CD4-positive, alpha-beta T cell treated with Interleukin-4 for 4 hours (primary cell): ENCODE measurements around the gene EMD.
"Not testable (repeated sequence)": the region's sequence is repeated elsewhere in the genome, so short reads cannot be mapped to it uniquely, and the experiment has no call there.

Experiments used
- DNase-seq: peaks from one replicate; pipeline ENCODE4 v3.0.0-alpha.2; 2020

EMD gene

DNA sequence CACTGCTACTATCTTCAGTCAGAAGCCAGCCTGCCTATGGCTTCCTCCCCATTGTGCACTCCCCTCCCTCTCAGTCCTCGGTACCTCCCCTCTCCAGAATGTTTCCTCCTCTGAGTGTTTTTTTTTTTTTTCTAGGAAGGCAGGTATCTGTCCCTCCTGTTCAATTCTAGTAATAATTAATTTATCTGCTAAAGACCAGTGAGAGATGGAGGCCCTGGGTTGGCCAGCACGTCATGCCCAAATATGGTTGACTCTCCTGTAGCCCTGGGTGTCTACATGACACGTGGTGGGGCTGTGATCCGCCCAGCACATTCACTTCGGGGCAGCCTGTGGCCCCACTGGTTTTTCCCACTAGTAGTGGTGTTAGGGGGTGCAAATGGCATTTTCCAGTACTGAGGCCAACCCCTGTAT, 6.5 kb upstream of the EMD start:
- DNase-seq: peak; percentile 44

DNA sequence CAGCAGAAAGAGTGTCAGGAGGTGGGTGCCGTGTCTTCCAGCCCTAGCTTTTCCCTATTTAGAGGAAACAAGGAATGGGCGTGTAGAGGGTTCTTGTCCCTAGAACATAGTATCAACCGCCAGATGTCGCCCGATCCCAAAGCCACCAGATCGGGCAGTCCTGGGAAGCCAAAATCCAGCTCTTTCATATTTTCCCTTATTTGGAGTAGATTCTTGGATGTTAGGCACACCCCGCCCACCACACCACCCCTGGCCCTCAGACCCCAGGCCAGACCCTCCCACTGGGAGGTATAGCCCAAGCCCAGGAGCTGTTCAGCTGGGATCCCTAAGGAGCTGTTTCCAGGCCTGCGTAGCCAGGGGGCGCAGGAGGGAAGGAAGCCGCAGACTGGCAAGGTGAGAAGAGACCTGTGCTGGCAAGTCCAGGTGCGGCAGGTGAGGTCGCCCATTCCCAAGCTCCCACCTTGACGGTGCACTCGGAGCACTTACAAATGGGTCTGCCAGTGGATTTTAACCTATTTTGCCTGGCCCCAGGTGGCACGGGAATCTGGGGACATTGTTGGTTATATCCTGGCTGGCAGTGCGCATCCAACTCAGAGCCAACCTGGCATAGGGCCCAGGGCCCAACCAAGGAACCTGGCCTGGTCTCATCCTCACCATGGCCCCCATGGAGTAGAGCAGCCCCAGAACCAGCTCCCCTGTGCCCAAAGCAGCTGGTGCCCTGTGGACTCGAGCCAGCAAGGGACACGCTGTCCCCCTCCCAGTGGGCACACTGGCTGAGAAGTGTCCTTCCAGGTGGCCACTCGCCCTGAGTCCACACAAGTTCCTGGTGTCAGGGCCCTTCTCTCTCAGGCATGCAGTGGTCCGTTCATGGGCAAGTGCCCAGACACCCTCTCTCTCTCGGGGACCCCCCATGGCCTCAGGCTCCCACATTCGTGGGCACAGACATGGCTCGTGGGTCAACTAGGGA, 5.5 kb upstream of the EMD start:
- DNase-seq: no peak

DNA sequence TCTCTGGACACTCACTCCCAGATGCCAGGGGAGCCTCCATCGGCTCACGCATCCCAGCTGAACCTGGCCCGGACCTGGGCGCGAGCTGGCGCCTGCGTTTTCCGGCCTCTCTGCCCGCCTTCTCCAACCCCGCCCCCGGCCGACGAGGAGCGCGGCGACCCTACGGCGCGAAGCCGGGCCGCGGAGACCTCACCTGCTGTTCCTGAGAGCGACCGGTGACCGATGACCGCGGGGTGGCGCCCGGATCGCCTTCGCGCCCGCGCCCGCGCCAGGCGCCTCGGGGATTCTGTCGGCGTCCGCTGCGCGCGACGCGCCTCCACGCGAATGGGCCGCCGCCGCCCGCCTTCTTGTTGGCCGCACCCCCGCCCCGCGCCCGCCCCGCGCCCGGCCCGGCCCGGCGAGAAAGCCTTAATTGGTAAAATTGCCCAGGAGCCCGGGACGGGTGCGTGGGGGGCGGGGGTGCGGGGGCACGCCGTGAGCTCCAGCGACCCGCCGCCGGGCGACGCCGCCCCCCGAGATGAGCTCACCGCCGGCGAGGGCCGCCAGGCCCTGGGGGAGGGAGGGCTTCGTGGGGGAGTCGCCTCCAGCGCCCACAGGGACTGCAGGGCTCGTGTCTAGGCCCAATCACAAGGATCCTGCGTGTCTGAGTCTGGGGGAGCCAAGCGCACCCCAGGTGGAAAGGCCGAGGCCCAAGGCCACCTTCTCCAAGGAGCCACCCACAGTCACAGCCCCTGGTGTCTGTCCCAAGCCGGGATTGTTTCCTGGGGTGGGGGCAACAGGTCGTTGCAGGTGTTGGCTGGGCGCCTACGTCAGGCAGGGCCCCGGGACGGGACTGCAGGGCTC, 4.6 kb upstream of the EMD start, which contains the start of gene FLNA:
TSS of gene FLNA (minus strand) at position 322 of the 843 bp plus-strand sequence. CDS start 3,389 bp downstream, outside the sequence.
- peak; percentile 33 for DNase-seq

DNA sequence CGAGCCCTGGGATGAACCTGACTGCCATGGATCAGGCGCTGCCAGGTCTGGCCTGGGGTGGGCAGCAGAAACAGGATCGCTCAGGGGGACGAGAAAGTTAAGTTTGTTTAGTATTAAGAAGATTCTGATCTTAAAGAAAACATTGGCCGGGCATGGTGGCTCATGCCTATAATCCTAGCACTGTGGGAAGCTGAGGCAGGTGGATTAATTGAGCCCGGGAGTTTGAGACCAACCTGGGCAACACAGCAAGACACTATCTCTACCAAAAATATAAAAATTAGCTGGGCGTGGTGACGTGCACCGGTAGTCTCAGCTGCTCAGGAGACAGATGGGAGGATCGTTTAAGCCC, 4.0 kb upstream of the EMD start:
- no peak for DNase-seq

DNA sequence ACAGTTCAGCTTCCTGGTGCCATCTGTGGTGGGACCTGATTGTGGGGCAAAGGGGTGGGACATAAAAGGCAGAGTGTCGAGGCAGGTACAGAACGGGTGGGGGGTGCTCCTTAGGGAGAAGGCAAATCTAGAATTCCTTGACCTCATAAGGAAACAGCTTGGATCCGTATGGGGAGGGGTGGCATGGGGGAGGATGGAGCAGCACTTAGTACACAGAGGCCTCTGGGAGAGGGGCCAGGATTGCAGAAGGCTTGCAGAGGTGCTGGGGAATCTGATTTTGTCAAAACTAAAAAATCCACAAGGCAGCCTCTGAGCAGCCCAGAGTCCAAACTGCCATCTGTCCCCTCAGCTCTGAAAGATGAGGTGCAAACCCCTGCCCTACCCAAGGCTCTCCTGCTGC, 2.3 kb upstream of the EMD start:
- no peak for DNase-seq

DNA sequence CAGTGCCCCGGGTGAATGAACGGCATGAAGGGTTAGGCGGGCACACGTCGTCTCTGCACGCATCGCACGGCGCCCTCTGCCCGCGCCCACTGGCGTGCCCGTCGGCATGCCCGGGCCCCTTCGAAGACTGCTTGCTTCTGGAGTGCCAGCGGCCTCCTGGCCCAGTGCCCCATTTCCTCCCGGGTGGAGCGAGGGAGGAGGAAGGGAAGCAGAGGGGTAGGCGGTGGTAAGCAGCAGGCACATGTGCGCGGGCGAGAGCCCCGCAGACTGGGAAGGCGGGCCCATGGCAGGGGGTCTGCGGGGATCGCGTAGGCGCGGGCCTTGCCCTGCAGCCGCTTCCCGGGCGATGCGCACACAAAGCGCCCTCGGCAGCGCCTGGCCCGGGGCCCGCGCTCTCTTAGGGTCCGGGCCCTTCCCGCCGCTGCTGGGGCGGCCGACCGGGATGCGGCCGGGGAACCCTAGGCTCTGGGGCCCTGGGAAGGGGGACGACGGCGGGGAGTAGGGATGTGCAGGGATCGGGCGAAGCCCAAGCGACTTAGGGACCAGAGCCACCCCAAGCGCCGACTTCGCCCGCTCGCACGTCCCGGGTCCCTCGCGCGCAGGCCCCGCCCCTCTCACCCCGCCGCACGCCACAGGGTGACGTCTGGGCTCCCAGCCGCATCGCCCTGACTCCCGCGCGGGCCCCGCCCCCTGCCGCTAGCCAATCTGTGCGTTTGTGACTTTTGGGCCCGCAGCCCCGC, 866 bp upstream of the EMD start:
- DNase-seq: peak; percentile 25

DNA sequence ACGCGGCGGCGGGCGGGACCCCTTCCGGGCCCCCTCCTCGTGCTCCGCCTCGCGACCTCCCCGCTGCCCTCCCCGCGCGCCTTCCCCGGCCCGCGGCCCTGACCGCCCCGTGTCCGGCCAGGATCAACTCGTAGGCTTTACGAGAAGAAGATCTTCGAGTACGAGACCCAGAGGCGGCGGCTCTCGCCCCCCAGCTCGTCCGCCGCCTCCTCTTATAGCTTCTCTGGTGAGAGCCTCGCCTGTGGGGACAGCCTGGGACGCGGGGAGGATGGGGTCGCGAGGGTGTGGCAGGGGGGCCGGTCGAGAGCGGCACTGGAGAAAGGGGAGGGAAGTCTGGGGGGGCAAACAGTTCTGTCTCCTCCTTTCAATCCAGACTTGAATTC, 465 bp downstream of the EMD start:
- DNase-seq: no peak

DNA sequence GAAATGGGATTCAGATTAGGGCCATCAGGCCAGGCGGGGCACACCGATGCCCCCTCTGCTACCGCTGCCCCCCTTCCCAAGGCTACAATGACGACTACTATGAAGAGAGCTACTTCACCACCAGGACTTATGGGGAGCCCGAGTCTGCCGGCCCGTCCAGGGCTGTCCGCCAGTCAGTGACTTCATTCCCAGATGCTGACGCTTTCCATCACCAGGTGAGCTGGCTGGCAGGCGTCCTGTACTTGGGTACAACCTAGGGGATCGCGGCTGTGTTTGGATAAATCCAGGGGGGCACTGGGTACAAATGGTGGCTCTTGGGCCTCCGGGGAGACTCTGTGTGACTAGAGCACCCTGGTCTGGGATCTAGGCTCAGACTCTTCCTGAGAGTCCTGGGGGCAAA, 1.1 kb downstream of the EMD start:
- no peak for DNase-seq

DNA sequence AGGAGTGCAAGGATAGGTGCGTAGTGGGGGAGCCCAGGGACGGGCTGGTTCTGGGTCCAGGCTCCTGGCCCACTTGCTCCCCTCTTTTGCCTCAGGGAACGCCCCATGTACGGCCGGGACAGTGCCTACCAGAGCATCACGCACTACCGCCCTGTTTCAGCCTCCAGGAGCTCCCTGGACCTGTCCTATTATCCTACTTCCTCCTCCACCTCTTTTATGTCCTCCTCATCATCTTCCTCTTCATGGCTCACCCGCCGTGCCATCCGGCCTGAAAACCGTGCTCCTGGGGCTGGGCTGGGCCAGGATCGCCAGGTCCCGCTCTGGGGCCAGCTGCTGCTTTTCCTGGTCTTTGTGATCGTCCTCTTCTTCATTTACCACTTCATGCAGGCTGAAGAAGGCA, 1.7 kb downstream of the EMD start:
- DNase-seq: no peak

DNA sequence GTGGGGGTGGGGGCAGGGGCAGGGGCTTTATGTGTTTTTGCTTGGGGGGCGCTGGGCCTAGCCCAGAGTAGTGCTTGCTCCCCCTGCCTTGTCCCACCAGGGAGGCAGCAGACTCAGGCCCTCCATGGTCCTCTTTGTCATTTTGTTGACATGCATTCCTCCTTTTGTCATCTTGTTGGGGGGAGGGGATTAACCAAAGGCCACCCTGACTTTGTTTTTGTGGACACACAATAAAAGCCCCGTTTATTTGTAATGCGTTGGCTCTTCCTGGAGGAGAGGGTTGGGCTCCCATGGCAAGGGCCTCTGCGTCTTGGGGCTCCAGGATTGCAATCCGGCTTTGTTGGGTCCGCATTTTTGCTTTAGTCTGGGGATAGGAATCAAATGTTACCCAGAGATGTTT, 2.2 kb downstream of the EMD start:
- DNase-seq: no peak

DNA sequence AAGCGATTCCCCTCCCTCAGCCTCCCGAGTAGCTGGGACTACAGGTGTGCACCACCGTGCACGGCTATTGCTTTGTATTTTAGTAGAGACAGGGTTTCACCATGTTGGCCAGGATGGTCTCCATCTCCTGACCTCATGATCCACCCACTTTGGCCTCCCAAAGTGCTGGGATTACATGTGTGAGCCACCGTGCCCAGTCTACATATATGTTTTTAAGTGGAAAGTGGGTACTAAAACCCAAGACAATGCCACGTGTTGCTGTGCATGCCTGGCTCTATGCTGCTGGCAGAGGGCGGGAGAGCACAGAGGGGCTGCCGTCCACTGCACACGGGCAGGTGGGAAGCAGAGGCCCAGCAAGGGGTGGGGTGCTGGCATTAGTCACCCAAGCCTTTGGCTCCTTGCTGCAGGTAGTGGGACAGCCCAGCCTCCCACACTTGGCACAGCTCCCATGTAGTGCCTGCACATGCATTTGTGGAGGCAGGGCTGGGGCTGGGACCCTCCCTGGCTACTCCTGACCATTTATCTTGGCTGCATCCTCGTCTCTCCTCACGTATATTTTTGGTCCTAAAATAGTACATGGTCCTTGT, 3.5 kb downstream of the EMD start:
- DNase-seq: no peak

DNA sequence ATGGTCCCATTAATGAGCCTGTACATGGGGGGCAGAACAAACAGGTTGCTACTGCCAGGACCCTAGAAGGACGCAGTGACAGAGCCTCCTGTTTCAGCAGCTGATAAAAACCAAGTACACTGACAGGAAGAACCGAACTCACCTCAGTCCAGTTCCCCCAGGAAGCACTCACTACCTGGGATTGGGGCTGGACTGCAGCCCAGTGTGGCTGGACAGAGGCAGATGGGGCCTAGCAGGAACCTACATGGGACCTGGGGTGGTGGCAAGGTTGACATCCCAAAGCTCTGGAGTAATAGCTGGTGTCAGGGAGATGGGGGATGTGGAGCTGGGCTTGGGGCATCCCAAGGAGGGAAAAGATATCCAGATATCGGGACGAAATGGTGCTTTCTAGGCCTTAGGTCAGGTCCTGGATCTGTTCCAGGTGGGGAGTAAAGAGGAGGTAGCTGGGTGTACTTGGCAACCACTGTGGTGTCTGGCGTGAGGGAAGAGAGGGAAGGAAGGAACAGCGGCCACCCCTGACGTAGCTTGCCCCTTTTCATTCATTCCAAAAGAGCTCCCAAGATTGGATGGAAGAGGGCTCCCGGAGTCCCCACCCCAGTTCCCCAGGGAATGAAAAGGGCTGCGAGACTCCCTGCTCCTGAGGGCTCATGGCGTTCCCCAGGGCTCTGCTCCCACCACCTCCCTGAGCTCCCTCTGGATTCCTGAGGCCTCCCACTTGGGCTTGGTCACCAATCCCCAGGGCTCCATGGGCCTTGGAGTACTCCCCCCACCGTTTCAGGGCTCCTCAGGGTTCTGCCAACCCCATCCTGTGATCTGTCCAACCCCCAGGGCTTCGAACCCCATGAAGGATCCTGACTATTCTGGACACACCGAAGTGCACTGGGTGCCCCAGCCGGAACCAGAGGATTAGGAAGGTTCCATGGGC, 4.5 kb downstream of the EMD start:
- no peak for DNase-seq

DNA sequence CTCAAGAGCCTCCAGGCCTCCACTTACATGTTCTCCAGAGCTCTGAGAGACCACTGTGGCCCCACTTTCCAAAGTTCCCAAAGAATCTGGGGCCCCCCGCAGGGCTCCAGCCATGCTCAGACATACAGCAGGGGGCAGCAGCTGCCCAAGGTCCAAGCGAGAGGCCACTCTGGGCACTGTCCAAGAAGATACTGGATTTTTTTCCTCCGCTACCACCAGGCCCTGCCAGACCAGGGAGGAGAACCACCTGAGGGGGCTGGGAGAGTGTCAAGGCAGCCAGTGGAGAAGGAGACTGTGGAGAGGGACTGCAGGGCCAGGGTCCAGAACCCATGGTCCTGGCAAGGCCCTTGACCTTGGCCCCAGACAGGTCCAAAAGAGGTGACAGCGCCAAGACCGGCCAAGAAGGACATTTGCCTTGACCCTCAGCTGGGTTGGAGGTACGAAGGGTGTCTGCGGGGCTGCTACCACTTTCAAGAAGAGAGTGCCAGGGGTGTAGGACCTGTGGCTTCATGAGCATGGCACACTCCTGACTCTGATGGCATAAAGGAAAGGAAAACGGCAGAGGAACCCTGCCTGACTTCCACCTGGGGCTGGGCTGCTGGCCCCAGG, 5.3 kb downstream of the EMD start:
- no peak for DNase-seq

DNA sequence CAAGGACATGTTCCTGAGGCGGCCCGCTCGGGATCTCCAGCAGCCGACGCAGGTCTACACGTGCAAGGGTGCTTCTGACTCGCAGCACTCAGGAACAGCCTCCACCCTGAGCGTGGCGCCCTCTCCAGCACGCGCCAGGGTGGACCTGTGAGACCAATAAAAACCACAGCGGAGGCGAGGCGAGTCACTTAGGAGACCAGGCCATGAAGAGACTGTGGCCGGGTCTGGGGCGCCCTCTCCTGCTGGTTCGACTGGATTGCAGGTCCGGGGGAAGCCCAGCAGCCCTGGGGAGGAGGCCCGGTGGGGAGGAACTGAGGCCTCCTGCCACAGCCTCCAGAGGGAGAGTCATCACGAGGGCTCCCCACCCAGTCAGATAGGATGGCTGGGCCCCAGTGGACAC, 9.0 kb downstream of the EMD start:
- not testable (repeated sequence) for DNase-seq

DNA sequence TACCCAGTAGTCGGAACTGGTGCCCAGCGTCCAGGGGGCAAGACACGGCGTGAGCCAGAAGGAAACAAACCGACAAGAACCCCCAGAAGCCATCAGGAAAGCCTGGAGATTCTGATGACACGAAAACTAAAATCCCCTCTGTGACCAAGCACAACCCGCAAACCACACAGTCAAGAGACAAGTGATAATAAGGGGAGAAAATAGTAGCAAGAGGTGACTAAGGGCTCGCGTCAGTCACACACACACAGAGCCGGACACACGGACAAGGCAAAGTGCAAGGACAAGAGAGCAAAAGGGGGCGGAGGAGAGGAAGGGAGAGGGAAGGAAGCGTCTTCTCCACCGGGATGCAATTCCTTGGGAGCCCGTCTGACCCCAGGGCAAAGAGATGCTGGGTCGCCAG, 9.6 kb downstream of the EMD start:
- not testable (repeated sequence) for DNase-seq

DNA sequence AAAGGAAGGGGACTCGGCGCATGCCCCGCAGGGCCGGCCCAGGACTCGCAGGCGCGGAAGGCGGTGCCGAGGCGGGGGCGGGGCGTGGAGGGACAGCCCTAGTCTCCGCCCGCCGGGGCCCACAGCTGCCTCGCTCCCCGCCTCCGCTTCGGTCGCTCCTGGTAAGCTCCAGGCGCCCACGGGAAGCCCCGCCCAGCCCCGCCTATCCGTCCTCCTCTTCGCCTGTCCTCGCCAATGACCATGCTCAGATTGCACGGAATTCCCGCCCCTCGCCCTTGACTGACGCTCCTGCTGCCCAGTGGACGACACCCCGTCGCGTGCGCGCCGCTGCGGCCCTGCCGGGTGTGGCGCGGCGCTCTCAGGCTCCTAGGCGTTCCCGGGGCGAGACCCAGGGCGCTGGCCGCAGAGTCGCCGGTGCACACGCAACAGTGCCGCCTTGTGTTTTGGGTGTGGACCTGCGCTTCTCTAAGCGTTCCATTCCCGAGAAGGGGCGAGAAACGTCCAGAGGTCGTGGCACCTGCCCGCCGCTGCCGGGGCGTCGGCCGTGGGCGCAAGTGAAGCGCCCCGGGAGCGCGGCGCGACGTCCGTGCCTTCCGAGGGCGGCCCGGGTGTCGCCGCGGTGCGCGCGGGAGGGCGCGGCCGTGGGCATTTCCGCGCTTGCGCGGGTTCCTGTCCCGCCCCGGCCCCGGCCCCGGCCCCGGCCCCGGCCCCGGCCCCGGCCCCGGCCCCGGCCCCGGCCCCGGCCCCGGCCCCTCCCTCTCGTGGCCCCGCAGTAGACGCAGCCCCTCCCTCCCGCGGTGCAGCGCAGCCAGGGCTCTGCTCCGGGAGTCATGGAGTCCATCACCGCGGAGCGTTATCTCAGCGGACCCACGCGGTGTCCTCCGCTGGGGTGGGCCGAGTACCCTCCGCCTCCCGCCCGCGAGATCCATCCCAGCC, 11.0 kb downstream of the EMD start:
- peak; percentile 33 for DNase-seq

DNA sequence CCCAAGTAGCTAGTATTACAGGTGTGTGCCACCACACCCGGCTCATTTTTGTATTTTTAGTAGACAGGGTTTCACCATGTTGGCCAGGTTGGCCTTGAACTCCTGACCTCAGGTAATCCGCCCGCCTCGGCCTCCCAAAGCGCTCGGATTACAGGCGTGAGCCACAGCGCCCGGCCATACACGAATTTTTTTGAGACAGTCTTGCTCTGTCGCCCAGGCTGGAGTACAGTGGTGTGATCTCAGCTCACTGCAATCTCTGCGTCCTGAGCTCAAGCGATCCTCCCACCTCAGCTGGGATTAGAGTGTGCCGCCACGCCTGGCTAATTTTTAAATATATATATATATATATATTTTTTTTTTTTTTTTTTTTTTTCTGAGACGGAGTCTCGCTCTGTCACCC, 17.3 kb downstream of the EMD start:
- DNase-seq: not testable (repeated sequence)

DNA sequence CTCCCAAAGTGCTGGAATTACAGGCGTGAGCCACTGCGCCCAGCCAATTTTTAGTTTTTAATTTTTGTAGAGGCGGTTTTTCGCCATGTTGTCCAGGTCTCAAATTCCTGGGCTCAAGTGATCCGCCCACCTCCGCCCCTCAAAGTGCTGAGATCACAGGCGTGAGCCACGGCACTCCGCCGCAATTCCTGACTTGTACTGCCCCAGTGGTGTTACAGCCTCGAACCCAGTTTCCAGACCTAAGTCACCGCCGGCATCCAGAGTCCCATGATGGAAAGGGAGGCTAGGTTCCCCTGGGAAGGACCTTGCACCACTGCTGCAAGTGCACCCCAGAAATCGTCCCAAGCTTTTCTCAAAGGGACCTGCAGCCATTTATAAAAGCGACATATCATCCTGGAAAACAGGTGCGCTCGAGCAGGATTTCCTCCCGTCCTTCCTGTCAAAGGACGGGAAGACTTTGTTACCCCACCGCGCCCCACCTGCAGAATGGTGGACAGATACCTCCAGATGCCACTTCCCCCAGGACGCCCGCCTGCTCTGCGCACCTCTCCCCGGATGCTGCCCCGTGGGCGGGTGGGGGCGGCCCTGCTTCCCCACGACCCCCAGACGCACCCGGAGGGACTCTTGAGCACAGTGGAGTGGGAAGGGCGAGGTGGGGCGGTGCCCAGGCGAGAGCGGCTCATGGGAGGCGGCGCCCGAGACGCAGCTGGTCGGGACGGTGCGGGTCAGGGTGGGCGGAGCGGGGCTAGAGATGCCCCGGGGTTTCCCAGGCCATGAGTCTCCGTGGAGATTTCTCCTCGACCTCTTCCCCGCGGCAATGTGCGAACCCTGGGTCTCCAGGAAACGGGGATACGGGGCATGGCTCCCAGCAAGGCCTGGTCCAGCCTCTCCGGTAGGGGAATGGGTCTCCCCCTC, 18.1 kb downstream of the EMD start:
- peak; percentile 55 for DNase-seq
